ENCODE data around the gene TTBK2.

TTBK2 gene

GRCh38 chr15:42728560-42728959 lies 192.0 kb downstream of the TTBK2 start:
- DNase-seq (ENCODE audit: low read depth) = no peak

DNA sequence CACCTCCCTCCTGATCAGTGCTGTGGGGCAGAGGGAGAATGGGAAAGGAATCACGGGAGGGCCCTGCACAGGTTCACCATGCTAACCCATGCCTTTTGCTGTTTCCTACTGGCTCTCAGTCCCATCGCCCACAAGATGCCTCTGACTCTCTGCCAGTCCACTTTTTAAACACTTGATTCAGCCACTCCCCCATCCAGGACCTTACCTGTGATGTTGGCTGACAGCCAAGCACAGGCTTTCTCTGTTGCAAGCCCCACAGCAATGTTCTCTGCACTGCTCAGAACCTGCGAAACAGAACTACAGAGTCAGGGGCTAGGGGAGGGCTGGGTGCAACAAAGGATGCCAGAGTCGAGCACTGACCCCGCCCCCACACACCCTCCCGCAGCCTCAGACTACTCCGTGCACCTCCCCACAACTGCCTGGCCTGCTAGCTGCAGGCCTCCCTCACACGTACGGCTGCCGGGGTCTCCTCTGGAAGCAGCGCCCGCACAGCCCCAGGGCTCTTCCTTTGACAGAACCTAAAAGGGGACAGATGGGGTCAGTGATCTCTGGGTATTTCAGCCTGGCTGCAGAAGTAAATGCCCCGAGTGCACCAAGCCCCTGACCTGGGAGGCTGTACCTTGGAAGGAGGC lies 192.7 kb downstream of the TTBK2 start:
- no peak for DNase-seq (ENCODE audit: low read depth)

GRCh38 chr15:42726114-42726513 lies 194.5 kb downstream of the TTBK2 start:
- DNase-seq (ENCODE audit: low read depth) = no peak

- no peak for DNase-seq (ENCODE audit: low read depth)
These were observed 195.2 kb downstream of the TTBK2 start for GRCh38 chr15:42725331-42725903.

- DNase-seq (ENCODE audit: low read depth) = no peak
These were observed 196.3 kb downstream of the TTBK2 start for GRCh38 chr15:42724276-42724675.

GRCh38 chr15:42723068-42723467 lies 197.5 kb downstream of the TTBK2 start:
- no peak for DNase-seq (ENCODE audit: low read depth)

GRCh38 chr15:42721916-42722315 lies 198.7 kb downstream of the TTBK2 start:
- DNase-seq (ENCODE audit: low read depth) = no peak

DNA sequence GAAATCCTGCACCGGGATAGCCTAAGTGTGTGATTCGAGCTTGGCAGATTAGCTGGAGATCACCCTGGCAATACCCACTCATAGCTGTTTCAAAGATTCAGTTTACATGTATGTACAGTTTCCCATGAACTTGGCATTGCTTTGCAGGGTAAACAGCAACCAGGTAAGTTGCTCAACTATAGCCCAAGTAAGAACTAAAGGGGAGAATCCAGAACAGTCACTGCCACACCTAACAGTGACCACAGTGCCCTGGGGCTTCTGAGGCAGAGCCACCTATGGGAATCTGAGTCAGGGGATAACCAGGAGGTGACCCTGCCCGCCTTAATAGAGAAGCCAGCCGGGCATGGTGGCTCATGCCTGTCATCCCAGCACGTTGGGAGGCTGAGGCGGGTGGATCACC lies 199.6 kb downstream of the TTBK2 start:
- no peak for DNase-seq (ENCODE audit: low read depth)

DNA sequence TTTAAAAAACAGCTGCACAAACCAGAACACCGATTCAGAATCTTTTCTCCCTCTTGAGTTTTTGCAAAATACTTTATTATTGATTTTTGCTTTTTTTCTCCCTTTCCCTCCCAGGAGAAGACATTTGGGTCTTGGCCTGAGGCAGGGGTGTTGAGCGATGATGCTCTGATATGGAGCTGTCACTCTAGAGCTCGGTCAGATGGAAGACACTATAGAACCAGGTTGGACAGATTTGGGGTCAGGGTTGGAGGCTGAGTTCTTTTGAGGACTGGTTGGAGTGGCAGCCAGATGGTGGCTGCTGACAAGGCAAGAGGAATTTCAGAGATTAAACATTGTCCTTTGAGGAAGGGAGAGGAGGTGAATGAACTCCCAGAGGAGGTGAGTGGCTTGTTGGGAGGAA lies 200.5 kb downstream of the TTBK2 start:
- DNase-seq (ENCODE audit: low read depth) = no peak

DNA sequence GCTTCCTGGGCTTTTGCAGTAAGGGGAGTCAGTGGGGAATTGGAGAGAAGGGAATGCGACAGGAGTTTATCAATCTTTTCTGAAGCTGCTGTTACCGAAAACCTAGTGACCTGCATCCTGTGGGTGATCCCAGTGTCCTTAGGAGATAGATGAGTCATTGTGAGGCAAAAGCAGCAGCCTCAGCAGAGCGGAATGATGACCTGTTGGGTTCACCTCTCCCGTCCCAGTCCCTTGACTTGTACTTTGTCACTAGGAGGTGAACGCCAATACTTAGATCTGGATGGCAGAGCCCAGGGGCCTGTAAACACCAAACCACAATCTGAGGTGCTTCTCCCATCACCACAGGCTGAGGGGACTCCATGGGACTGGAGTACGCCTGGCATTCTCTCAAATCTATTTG lies 201.5 kb downstream of the TTBK2 start:
- DNase-seq (ENCODE audit: low read depth) = no peak

DNA sequence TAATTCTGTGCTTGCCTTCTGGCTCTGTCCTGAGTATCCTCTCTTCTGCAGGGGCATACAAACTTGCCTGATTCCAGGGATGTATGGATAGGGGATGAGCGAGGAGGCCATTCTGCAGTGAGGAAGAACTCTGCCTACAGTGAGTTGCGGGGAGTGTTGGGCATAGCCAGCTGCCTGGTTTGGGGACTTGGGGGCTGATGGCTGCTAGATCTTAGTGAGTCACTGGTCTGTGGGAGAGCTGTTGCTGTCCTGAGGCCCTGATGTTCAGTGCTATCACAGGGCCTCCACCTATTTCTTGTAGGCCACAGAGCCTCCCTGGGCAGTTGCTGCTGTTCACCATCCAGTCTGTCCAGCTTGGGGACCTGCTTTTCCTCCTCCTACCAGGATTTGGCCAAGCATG lies 204.0 kb downstream of the TTBK2 start:
- no peak for DNase-seq (ENCODE audit: low read depth)

DNA sequence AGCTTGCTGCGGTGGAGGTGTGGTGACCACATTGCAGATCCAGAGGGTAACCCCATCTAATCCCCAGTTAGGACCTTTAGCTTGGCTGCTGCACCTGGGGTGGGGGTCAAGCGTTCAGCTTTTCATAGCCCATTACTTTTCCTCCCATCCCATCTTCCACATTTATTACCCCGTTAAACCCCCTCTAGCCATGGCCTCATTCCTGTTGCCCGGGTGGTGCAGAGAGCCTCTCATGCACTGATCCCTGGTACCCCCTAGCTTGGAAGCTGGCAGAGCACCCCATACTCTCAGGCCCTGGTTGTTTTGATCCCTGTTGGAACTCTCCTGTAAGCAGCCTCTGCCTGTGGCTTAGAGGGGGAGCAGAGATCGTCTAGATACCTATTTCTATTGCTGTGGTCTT lies 204.5 kb downstream of the TTBK2 start:
- no peak for DNase-seq (ENCODE audit: low read depth)

DNA sequence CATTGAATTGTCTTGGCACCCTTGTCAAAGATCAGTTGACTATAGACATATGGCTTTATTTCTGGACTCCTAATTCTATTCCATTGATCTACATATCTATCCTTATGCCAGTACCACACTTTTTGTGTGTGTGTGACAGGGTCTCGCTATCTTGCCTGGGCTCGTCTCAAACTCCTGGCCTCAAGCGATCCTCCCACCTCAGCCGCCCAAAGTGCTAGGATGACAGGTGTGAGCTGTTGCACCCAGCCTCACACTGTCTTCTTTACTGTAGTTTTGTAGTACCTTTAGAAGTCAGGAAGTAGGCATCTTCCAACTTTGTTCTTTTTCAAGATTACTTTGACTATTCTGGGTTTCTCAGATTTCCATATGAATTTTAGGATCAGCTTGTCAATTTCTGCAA lies 208.0 kb downstream of the TTBK2 start:
- DNase-seq (ENCODE audit: low read depth) = no peak

- no peak for DNase-seq (ENCODE audit: low read depth)
These were observed 208.8 kb downstream of the TTBK2 start for GRCh38 chr15:42711746-42712145.

GRCh38 chr15:42710662-42711061 lies 209.9 kb downstream of the TTBK2 start:
- no peak for DNase-seq (ENCODE audit: low read depth)

DNA sequence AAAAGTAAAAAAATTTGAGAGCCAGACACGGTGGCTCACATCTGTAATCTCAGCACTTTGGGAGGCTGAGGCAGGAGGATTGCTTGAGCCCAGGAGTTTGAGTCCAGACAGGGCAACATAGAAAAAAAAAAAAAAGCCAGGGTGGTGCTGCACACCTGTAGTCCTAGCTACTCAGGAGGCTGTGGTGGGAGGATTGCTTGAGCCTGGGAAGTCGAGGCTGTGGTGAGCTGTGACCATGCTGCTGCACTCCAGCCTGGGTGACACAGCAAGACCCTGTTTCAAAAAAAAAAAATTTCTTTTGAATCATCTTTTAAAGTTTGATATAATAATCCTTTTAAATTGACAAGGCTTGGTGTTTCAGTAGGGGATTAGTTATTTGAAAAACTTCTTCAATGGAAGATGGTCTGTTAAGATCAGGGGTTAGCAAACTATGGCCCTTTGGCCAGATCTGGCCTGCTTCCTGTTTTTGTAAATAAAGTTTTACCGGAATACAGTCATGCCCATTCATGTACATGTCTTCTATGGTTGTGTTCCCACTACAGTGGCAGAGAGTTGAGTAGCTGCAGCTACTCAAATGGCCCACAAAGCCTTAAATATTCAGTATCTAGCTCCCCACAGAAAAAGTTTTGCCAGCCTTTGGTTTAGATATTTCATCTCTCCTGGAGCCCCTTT lies 212.6 kb downstream of the TTBK2 start:
- DNase-seq (ENCODE audit: low read depth) = no peak

GRCh38 chr15:42707068-42707467 lies 213.5 kb downstream of the TTBK2 start:
- DNase-seq (ENCODE audit: low read depth) = no peak

DNA sequence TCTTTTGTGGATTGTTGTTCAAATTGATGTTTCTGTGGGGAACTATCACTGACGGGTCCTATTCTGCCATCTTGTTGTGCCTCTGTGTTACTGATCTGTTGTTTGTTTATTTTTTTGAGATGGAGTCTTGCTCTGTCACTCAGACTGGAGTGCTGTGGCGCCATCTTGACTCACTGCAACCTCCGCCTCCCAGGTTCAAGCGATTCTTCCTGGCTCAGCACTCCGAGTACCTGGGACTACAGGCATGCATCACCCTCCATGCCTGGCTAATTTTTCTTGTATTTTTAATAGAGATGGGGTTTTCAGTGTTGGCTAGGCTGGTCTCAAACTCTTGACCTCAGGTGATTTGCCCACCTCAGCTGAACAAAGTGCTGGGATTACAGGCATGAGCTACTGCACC lies 215.2 kb downstream of the TTBK2 start:
- no peak for DNase-seq (ENCODE audit: low read depth)

- DNase-seq (ENCODE audit: low read depth) = peak; percentile 28
These were observed 216.1 kb downstream of the TTBK2 start for GRCh38 chr15:42704492-42704926.

DNA sequence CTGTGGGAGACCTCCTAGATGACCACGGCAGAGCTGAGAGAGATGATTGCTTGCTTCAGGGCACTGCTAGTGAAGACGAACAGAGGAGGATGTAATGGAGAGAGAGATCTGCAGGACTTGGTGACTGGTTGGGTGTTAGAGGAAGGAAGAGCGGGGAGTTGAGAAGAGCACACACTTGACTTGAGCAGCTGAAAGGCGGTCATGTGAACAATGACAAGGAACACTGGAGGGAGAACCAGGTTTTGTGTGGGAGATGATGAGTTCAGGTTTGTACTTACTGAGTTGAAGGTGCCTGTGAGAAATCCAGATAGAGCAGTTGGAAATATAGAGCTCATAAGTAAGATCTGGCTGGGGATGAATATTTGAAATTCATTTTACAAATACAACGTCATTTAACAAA lies 224.0 kb downstream of the TTBK2 start:
- DNase-seq (ENCODE audit: low read depth) = no peak

GRCh38 chr15:42695527-42696071 lies 225.0 kb downstream of the TTBK2 start:
- DNase-seq (ENCODE audit: low read depth) = no peak

GRCh38 chr15:42694398-42694797 lies 226.2 kb downstream of the TTBK2 start:
- no peak for DNase-seq (ENCODE audit: low read depth)

GRCh38 chr15:42693942-42694341 lies 226.6 kb downstream of the TTBK2 start:
- DNase-seq (ENCODE audit: low read depth) = no peak

All from stimulated activated CD8-positive, alpha-beta memory T cell treated with anti-CD3 and anti-CD28 coated beads, Interleukin-4, amount 100 ng/mL, for 24 hours (primary cell).